K562 (cell line): ENCODE data around the gene GRK1. TPM values are rescaled to one million over a fixed set of nuclear protein-coding genes. Genes with fewer than 3 reads are reported as not detected.

ENCODE experiments used
- ARID3A ChIP-seq: IDR thresholded peaks from 2 replicates; pipeline ENCODE4 v1.6.1; 2012; ENCODE audit warnings: low read depth, low read length, improper control_type of control experiment, borderline replicate concordance
- CGGBP1 ChIP-seq: fragments of 250-450 bp; sonication (Bioruptor Pico); IDR thresholded peaks from 2 replicates; pipeline ENCODE4 v1.9.0; 2021; ENCODE audit warnings: mild to moderate bottlenecking
- HDAC3 ChIP-seq: fragments of 450-650 bp; IDR thresholded peaks from 2 replicates; pipeline ENCODE4 v1.6.1; 2018; ENCODE audit warnings: borderline replicate concordance, mild to moderate bottlenecking, moderate library complexity; ENCODE audit not compliant: partially characterized antibody
- MGA ChIP-seq: fragments of 450-650 bp; IDR thresholded peaks from 2 replicates; pipeline ENCODE4 v1.6.1; 2016; ENCODE audit warnings: mild to moderate bottlenecking, moderate library complexity
- PURB ChIP-seq: sonication (generic); formaldehyde crosslinking; IDR thresholded peaks from 2 replicates; pipeline ENCODE4 v1.9.0; 2021; ENCODE audit warnings: low read depth, mild to moderate bottlenecking, missing genetic modification reagents
- ZNF12 ChIP-seq: sonication (generic); formaldehyde crosslinking; IDR thresholded peaks from 2 replicates; pipeline ENCODE4 v1.4.0; 2020; ENCODE audit warnings: mild to moderate bottlenecking, missing genetic modification reagents
- ZNF174 ChIP-seq: fragments of 250-450 bp; sonication (Bioruptor Pico); IDR thresholded peaks from 2 replicates; pipeline ENCODE4 v1.4.0; 2020; ENCODE audit warnings: mild to moderate bottlenecking
- ZSCAN32 ChIP-seq: fragments of 450-650 bp; formaldehyde crosslinking; IDR thresholded peaks from 2 replicates; pipeline ENCODE4 v1.4.0; 2020; ENCODE audit warnings: mild to moderate bottlenecking, moderate library complexity
- polyA plus RNA-seq, 8 experiments: library from polyadenylated mRNA; depleted of rRNA in 4 of 8; stranded (reverse) in 5 of 8; unstranded in 3 of 8; fragments of >200 nt; fragmentation: Nextera tagmentation in 2 of 8; fragmentation: Illumina TruSeq in 1 of 8; extraction: Ambion mirVana in 2 of 8; extraction: Trizol in 1 of 8; gene quantifications; 2 replicates each; pipeline versions ENCODE4 v1.2.1 to v1.2.3, GENCODE V29; 2011 to 2014; ENCODE audit warnings: inconsistent platforms in 1 of 8, missing spikeins in 1 of 8
- total RNA-seq, 7 experiments: library from RNA; depleted of rRNA in 6 of 7; stranded (reverse); fragments of >200 nt in 6 of 7; fragmentation: Illumina TruSeq in 2 of 7; extraction: Trizol in 2 of 7; gene quantifications; 2 replicates each; pipeline versions ENCODE4 v1.2.1 to v1.2.3, GENCODE V29; 2011 to 2021; ENCODE audit warnings: low replicate concordance in 1 of 7

The GRK1 gene
- total and polyA plus RNA-seq, 9 of the 15 experiments (the other 6 are each of a cell fraction or from before 2014, with no cell fraction given) = 0.09 TPM; not detected in 8

GRCh38 chr13:113763961-113764792 is 97.2 kb downstream of the GRK1 start (continued):
- TF ChIP-seq MGA (no peak), ZSCAN32 (CRISPR knock-in tag) (no peak), CGGBP1 (CRISPR knock-in tag) (no peak), PURB (CRISPR knock-in tag) (no peak), ZNF12 (CRISPR knock-in tag) (no peak), HDAC3 (no peak), ZNF174 (CRISPR knock-in tag) (no peak), ARID3A (no peak)
- TF ChIP-seq, all 486 proteins: peak for 0
